GM18951 (cell line): Measurements from ENCODE around the gene CHST8.
"Not testable (repeated sequence)": the region's sequence is repeated elsewhere in the genome, so short reads cannot be mapped to it uniquely, and the experiment has no call there.

ENCODE experiments used
- POLR2A ChIP-seq: IDR thresholded peaks from 4 replicates; pipeline ENCODE4 v1.6.1; 2011; ENCODE audit warnings: mild to moderate bottlenecking; ENCODE audit not compliant: insufficient read length, insufficient read depth; ENCODE audit errors: extremely low read depth
- in situ Hi-C: fragments of 300-500 bp; cut with MboI; formaldehyde crosslinking; loops from one replicate; pipeline ENCODE4 v1.12.0; 2022; ENCODE audit warnings: low sequenced_read_pairs, mixed read lengths, inconsistent platforms; ENCODE audit not compliant: unreplicated experiment

The CHST8 gene

DNA sequence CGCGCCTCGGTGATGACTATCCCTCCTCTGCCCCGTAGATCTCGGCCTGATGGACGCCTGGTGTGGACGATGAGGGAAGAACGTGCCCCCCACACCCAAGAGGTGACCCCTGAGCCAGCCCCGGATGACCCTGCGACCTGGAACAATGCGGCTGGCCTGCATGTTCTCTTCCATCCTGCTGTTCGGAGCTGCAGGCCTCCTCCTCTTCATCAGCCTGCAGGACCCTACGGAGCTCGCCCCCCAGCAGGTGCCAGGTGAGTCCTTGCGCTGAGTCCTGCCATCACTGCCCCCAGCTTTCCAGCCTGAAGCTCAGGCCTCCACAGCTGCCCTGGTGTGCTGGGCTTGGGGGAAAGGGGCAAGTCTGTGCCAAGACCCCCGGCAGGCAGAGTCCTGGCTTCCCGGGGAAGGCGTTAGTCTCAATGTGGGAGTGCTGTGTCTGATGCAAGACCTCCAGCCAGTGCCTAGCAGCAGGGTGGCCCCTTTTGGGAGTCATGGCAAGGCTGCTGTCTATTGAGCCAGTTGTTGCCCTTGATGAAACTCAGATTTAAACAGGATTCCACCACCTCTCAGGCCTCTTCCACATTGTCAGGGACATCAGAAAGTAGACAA is 67.5 kb downstream of the CHST8 start:
- TF ChIP-seq POLR2A: no peak
- in situ Hi-C loops: no loop called here

GRCh38 chr19:33689868-33690267 is 68.1 kb downstream of the CHST8 start:
- in situ Hi-C loops: no loop called here
- no peak for TF ChIP-seq POLR2A

- in situ Hi-C loops: no loop called here
- no peak for TF ChIP-seq POLR2A
These were observed 68.8 kb downstream of the CHST8 start for GRCh38 chr19:33690378-33691029.

DNA sequence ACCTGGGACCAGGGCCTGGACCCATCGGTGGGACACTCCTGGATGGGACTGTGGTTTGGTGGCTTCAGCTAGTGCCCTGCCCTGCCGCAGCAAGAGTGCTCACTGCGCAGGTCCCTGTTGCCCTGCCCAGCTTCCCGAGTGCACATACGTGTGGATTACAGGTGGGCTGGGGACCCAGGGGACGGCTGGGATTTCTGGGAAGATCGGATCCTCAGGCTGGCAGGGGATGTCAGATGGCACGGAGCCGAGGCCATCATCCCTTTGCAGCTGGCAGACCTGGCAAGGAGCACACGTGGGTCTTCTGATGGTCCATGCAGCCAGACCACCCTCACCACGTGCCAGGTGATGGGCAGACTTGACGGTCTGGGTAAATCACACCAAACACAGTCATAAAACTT is 69.3 kb downstream of the CHST8 start:
- no peak for TF ChIP-seq POLR2A

DNA sequence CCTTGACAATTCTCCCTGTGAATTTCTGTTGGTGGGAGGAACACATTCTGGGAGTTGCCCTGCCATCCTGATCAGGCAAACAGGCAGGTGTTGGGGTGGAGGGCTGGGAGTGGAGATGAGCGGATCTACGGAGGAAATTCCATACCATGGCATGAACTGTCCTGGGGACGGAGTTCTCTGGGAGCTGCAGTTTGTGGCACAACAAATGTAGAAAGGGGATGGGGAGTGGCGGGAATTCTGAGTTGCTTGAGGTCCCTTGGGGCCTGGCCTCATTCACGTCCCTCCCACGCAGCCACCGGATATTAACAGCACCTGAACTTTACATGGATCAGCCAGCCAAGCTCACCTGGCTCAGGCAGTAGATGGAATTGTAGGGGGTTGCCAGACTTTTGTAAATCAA is 70.0 kb downstream of the CHST8 start:
- no peak for TF ChIP-seq POLR2A
- in situ Hi-C loops: no loop called here

More for the DNA sequence above, 69.3 kb downstream of the CHST8 start:
- in situ Hi-C loops: no loop called here

DNA sequence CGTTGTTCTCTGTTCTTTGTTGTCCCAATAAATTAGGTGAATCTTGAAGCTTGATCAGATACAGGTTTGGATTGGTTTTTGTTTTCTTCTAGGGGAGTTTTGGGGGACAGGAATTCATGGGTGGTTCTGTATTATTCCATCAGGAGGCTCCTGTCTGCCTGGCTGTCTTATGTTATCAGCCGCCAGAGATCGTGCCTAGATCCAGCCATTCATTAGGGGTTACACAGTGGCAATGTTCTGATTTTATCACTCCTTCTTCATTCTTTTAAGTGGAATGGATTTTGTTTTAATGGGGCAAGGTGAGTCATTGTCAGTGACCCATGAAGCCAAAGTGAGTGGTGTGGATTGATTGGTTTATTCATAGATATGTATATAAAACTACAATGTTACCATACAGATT is 71.9 kb downstream of the CHST8 start:
- no peak for TF ChIP-seq POLR2A

GRCh38 chr19:33695547-33695946 is 73.8 kb downstream of the CHST8 start:
- in situ Hi-C loops: not testable (repeated sequence)

More for the DNA sequence above, 71.9 kb downstream of the CHST8 start:
- in situ Hi-C loops: no loop called here

- no peak for TF ChIP-seq POLR2A
- in situ Hi-C loops: no loop called here
These were observed 76.0 kb downstream of the CHST8 start for GRCh38 chr19:33697766-33698165.

GRCh38 chr19:33698576-33699435 is 77.1 kb downstream of the CHST8 start:
- in situ Hi-C loops: no loop called here
- TF ChIP-seq POLR2A: no peak

- no peak for TF ChIP-seq POLR2A
- in situ Hi-C loops: no loop called here
These were observed 78.1 kb downstream of the CHST8 start for GRCh38 chr19:33699754-33700407.

DNA sequence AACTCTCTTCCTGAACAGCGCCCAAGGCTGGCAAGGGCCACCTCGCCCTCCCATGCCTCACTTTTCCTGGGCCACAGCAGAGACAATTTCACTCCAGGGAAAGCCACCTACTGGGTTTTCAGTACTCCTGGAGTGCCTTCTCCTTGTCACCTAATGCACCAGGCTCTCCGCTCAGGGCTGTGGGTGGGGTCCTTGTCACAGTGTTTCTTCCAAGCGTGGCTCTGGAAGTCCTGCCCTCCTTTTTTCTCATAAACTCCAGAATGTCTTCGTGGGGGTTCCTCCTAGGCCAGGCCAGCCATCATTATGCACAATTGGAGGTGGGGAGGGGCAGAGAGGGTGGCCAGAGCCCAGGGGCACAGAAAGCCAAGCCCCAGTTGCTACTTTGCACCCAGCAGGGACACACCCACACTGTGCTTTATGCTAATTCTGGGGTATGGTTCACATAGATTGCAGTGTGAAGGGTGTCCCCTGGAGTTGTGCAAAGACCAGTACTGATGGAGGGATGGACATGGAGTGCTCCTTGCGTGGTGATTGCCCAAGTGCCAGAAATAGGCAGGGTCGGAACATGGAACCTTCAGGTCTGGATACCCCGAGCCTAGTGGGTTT is 78.8 kb downstream of the CHST8 start:
- no peak for TF ChIP-seq POLR2A
- in situ Hi-C loops: no loop called here

DNA sequence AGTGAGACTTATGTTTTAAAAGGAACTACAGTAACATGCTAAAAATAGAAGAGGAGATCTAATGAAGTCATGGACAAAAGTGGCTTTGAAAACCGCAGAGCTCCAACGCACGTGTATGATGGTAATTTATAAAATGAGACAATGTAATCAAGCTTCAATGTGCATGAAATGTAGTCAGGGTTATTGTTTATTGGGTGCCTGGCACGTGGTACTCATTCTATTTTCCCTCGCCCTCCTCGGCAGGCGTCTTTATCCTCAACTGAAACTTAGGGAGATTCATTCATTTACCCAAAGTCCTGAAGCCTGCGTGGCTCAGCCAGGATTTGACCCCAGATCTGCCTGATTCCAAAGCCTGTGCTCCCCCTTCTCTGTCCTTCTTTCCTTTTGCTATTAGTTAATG is 79.8 kb downstream of the CHST8 start:
- in situ Hi-C loops: no loop called here

More for the DNA sequence above, 79.8 kb downstream of the CHST8 start:
- no peak for TF ChIP-seq POLR2A
